Activated B cell treated with CpG ODN at 0.5 μM for 24 hours (primary cell): ENCODE results near the gene OVOL3. TPM values are rescaled to one million over a fixed set of nuclear protein-coding genes. Genes with fewer than 3 reads are reported as not detected.

Experiments
- ATAC-seq: fragments of 200-7000 bp; cut with Tn5 transposase; one replicate; pipeline ENCODE4 v1.10.0; 2021; ENCODE audit warnings: low read depth, mild to moderate bottlenecking, moderate library complexity
- CTCF ChIA-PET: fragments of 350-600 bp; sonication (Branson Sonifier 250); formaldehyde crosslinking; loops from one replicate; lab custom pipeline; 2021; ENCODE audit warnings: antibody characterized with exemption; lab: Charles Lee
- POLR2A ChIA-PET: fragments of 350-600 bp; sonication (Branson Sonifier 250); formaldehyde crosslinking; loops from one replicate; lab custom pipeline; 2021; ENCODE audit warnings: antibody characterized with exemption; lab: Charles Lee
- DNase-seq: peaks from one replicate; pipeline ENCODE4 v3.0.0; 2022
- H3K27ac Mint-ChIP-seq: one replicate; pipeline ENCODE4 v1.8.0; 2020; ENCODE audit warnings: mixed read lengths
- H3K27me3 Mint-ChIP-seq: one replicate; pipeline ENCODE4 v1.8.0; 2021; ENCODE audit warnings: mixed read lengths
- H3K36me3 Mint-ChIP-seq: one replicate; pipeline ENCODE4 v1.8.0; 2021; ENCODE audit warnings: low read depth, mixed read lengths
- H3K4me1 Mint-ChIP-seq: one replicate; pipeline ENCODE4 v1.8.0; 2021; ENCODE audit warnings: mixed read lengths
- H3K4me3 Mint-ChIP-seq: one replicate; pipeline ENCODE4 v1.8.0; 2020; ENCODE audit warnings: mild to moderate bottlenecking, mixed read lengths
- H3K9me3 Mint-ChIP-seq: one replicate; pipeline ENCODE4 v1.8.0; 2020; ENCODE audit warnings: mixed read lengths
- CTCF ChIP-seq: fragments of 200-600 bp; IDR thresholded peaks from one replicate; pipeline ENCODE4 v1.8.0; 2022; ENCODE audit warnings: antibody characterized with exemption, mild to moderate bottlenecking
- intact Hi-C: fragments of 100-400 bp; cut with micrococcal nuclease; formaldehyde crosslinking; loops from one replicate; pipeline ENCODE4 v1.15.1; 2024
- total RNA-seq: library from RNA; stranded (reverse); gene quantifications from 2 replicates; pipeline ENCODE4 v1.2.3, GENCODE V29; 2022

OVOL3 gene
- total RNA-seq, 1 donor from 2014 or later: not detected

GRCh38 chr19:36082916-36083315 lies 28.0 kb upstream of the OVOL3 start:
- ChIA-PET POLR2A (no interaction called here), CTCF (no interaction called here)
- Mint-ChIP-seq H3K27ac (no peak overlapping the region), H3K36me3 (peaks cover 2% of the 10 kb centered on the region), H3K4me3 (no peak overlapping the region), H3K9me3 (no peaks in the 10 kb centered on the region), H3K27me3 (no peaks in the 10 kb centered on the region), H3K4me1 (no peaks in the 10 kb centered on the region)
- intact Hi-C loops: no loop called here
- ATAC-seq: no peak
- no peak for DNase-seq
- no peak for TF ChIP-seq CTCF

DNA sequence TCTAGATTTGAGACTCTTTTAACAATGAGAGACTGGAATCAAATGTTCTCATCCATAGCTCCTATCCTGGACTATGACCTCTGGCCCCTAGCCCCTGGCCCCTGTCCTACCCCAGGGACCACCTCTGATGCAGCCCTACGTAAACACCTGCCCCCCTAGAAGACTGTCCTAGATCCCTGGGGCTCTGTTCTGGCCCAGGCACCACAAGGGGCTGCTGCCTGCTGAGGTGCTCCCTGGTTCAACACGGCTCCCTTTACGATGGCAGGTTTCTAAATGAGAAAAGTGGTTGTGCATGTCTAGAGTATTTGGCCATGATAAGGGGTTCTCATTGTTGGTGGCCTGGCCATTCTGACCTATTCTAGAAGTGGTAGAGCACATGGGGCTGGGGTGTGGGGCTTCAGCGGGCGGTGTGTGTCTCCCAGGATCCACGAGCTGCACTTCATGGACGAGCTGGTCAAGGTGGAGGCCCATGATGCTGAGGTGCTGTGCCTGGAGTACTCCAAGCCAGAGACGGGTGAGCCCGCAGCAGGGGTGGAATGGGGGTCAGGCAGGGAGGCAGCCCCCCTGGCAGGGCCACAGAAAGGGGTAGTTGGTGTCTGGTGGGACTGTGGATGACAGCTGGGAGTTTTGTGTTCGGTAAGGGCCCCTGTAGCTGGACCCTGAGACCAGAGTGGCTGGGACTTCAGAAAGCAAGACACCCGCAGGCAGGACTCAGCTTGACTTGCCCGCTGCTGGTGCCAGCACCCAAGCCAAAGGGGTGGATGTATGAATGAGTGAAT lies 26.5 kb upstream of the OVOL3 start:
- Mint-ChIP-seq H3K9me3 (no peaks in the 10 kb centered on the region), H3K27ac (no peak overlapping the region), H3K27me3 (no peaks in the 10 kb centered on the region), H3K36me3 (peaks cover 2% of the 10 kb centered on the region), H3K4me1 (no peaks in the 10 kb centered on the region), H3K4me3 (no peak overlapping the region)
- POLR2A ChIA-PET: interaction anchor here (0.8 kb wide), 1 partner anchor 31 kb away, joined by 3 read pairs; the partner anchor contains the start of gene TBCB
- no peak for TF ChIP-seq CTCF
- DNase-seq (no peak), ATAC-seq (no peak)
- CTCF ChIA-PET: no interaction called here
- intact Hi-C loops: no loop called here

DNA sequence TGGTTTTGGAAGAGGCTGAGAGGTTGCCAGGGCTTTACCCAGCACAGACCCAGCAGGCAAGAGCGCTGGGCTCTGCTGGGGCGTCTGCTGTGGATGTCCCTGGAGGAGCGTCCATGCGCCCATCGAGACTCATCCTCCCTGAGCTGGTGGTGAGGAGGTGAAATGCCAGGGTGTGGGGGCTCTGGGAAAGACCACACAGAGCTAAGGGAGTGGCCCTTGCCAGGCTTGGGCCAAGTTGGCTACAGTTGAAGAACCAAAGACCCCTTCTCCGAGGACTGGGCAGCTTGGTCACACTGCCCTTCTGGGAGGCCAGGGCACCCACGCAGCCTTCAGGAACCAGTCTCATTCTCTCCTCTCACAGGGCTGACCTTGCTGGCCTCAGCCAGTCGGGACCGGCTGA lies 24.6 kb upstream of the OVOL3 start:
- ChIA-PET CTCF (no interaction called here), POLR2A (no interaction called here)
- TF ChIP-seq CTCF: no peak
- Mint-ChIP-seq H3K36me3 (peaks cover 2% of the 10 kb centered on the region), H3K9me3 (no peaks in the 10 kb centered on the region), H3K27me3 (no peaks in the 10 kb centered on the region), H3K27ac (no peak overlapping the region), H3K4me1 (no peaks in the 10 kb centered on the region), H3K4me3 (no peak overlapping the region)
- DNase-seq: no peak
- ATAC-seq: no peak
- intact Hi-C loops: no loop called here

DNA sequence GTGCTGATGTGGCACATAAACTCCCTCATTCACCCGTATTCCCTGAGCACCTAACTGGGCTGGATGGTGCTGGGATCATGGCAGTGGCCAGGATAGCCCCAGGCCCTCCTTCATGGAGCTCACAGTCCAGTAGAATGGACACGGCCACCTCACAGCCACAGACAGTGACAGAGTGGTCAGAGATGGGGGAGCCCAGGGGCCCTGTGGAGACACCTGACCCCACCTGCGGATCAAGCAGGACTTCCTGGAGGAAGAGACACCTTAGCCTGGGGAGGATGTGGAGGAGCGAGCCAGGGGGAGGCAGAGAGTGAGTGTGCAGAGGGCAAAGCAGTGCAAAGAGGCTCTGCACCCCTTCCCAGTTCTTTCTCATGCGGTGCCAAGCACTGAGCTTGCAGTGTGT lies 21.1 kb upstream of the OVOL3 start:
- TF ChIP-seq CTCF: no peak
- DNase-seq: no peak
- Mint-ChIP-seq H3K27ac (no peak overlapping the region), H3K27me3 (no peaks in the 10 kb centered on the region), H3K4me1 (no peaks in the 10 kb centered on the region), H3K36me3 (no peaks in the 10 kb centered on the region), H3K4me3 (no peak overlapping the region), H3K9me3 (no peaks in the 10 kb centered on the region)
- CTCF ChIA-PET: no interaction called here
- POLR2A ChIA-PET: no interaction called here
- intact Hi-C loops: no loop called here
- no peak for ATAC-seq

DNA sequence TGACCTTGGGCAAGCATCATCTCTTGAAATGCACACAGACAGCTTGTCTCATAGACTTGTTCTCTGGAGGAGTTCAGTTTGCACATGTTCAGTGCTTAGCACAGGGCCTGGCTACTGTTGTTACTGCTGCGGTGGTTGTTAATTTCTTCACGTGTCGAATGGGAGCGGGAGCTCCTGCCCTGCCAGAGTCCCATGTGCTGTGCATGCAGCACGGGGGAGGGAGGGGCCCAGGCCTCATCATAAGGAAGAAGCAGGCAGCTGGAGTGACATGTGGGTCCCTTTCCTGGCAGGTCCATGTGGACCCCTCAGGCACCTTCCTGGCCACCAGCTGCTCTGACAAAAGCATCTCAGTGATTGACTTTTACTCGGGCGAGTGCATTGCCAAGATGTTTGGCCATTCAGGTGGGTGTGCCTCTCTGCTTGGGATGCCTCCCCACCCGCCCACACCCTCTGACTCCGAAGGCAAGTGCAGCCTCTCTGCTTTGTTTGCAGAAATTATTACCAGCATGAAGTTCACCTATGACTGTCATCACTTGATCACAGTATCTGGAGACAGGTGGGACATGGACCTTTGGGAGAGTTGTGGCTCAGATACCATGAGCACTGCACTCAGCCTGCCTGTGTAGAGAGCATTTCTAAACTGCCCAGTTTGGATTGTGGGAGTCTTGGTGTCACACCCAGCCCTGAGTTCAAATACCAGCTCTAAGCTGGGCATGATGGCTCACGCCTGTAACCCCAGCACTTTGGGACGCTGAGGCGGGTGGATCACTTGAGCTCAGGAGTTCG lies 19.8 kb upstream of the OVOL3 start:
- TF ChIP-seq CTCF: no peak
- H3K27ac Mint-ChIP-seq: no peak overlapping the region
- ChIA-PET POLR2A (no interaction called here), CTCF (no interaction called here)
- no peaks in the 10 kb centered on the region for H3K27me3 Mint-ChIP-seq
- H3K36me3 Mint-ChIP-seq: no peaks in the 10 kb centered on the region
- DNase-seq: no peak
- no peaks in the 10 kb centered on the region for H3K4me1 Mint-ChIP-seq
- no peaks in the 10 kb centered on the region for H3K9me3 Mint-ChIP-seq
- intact Hi-C loops: no loop called here
- no peak for ATAC-seq
- H3K4me3 Mint-ChIP-seq: no peak overlapping the region
